Muscle of leg (tissue), 11 donors: ENCODE data around the gene SAP30L. TPM values are rescaled to one million over a fixed set of nuclear protein-coding genes. Genes with fewer than 3 reads are reported as not detected.

ENCODE experiments used
- DNase-seq: peaks from one replicate; pipeline ENCODE4 v3.0.0; 2013
- H3K27ac ChIP-seq: one replicate; pipeline ENCODE4 v1.5.1; 2013; ENCODE audit warnings: mild to moderate bottlenecking, low read length, control low read depth
- H3K27me3 ChIP-seq: one replicate; pipeline ENCODE4 v1.6.1; 2013; ENCODE audit warnings: low read length; ENCODE audit not compliant: control insufficient read depth, insufficient read depth
- H3K36me3 ChIP-seq: one replicate; pipeline ENCODE4 v1.6.1; 2013; ENCODE audit warnings: low read length; ENCODE audit not compliant: control insufficient read depth, insufficient read depth
- H3K4me1 ChIP-seq: one replicate; pipeline ENCODE4 v1.6.1; 2013; ENCODE audit warnings: low read length; ENCODE audit not compliant: control insufficient read depth, insufficient read depth
- H3K4me3 ChIP-seq: one replicate; pipeline ENCODE4 v1.5.1; 2013; ENCODE audit warnings: low read length, control low read depth
- H3K9me3 ChIP-seq: replicated peaks from 2 replicates; pipeline ENCODE4 v1.6.1; 2013; ENCODE audit warnings: low read depth, low read length; ENCODE audit not compliant: control insufficient read depth
- WGBS: methylation state at CpG from one replicate; pipeline ENCODE4 v1.1.5; 2013; ENCODE audit warnings: missing lambda C conversion rate; ENCODE audit not compliant: insufficient coverage; 5-methylcytosine and 5-hydroxymethylcytosine counted together
- polyA plus RNA-seq, 8 donors: library from polyadenylated mRNA; unstranded; fragments of 120-200 nt; gene quantifications; one replicate each; pipeline versions ENCODE4 v1.2.1 to v1.2.3, GENCODE V29; 2013; ENCODE audit warnings: inconsistent platforms in 1 of 8, low replicate concordance in 1 of 8; ENCODE audit not compliant: insufficient read length in 8 of 8, insufficient read depth in 1 of 8
- total RNA-seq: library from RNA; stranded (reverse); fragments of 120-200 nt; gene quantifications from one replicate; pipeline ENCODE4 v1.2.4, GENCODE V29; 2013

SAP30L gene
- total and polyA plus RNA-seq, 9 donors = 21.1 to 31.4 (median 24.0) TPM

DNA sequence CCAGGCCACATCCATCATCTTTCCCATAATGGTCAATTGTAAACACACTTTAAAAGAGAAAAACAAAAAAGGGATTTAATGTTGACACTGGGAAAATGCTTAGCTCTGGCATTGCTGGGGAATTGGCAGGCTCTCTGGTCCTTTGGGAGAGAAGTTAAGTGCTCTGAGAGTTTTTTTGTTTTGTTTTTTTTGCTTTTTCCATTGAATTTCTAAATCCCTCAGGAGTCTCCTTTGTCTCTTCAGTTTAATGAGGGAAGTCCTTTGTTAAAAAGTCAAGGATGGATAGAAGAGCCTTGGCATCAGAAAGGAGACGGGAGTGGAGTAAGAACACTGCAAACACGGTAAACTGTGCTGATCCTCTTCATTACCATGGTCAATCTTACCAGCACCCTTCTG, 39.3 kb downstream of the SAP30L start:
- peaks cover 77% of the 10 kb centered on the region for H3K27me3 ChIP-seq
- H3K4me1 ChIP-seq = peaks cover 6% of the 10 kb centered on the region

DNA sequence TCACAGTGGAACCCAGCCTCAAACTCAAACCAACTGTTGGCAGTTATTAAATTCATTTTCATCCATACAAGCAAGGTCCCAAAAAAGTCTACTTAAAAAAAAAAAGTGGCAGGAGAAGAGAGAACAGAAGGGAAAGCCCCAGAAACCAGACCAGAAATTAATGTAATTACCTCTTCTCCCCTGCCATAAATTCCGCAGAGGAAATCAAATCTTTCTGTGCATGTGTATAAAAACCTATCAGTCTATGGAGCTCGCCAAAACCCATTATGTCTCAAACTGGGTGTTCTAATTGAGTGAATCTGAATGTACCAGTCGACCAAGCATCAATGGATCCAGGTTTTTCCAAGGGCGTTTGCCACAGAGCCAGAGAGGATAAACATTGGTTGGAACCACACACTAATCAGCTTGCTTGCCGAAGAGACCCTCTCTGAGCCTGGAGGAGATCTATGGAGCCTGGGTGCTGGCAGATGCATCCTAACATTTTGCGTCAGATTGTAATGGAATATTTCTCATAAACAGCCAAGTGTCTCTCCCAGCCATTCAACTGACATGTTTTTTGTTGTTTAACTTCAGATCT, 40.1 kb downstream of the SAP30L start:
- H3K4me3 ChIP-seq = no peak overlapping the region
- DNase-seq = no peak
- 34% methylated on average over 2 of the region's 6 CpGs for WGBS

More for the DNA sequence above, 39.3 kb downstream of the SAP30L start:
- DNase-seq = no peak
- Histone ChIP-seq H3K4me3 (no peak overlapping the region), H3K27ac (no peak overlapping the region), H3K9me3 (no peaks in the 10 kb centered on the region), H3K36me3 (no peaks in the 10 kb centered on the region)
- WGBS = no CpG with 5 or more reads among the region's 2 CpGs

GRCh38 chr5:154486427-154486866, 40.6 kb downstream of the SAP30L start:
- no peaks in the 10 kb centered on the region for H3K9me3 ChIP-seq
- WGBS = 0% methylated on average over 1 of the region's 4 CpGs
- no peak for DNase-seq
- H3K36me3 ChIP-seq = no peaks in the 10 kb centered on the region
- H3K4me3 ChIP-seq = no peak overlapping the region
- no peak overlapping the region for H3K27ac ChIP-seq
- H3K27me3 ChIP-seq = peaks cover 72% of the 10 kb centered on the region
- peaks cover 6% of the 10 kb centered on the region for H3K4me1 ChIP-seq

More for the DNA sequence above, 40.1 kb downstream of the SAP30L start:
- Histone ChIP-seq H3K27me3 (peaks cover 72% of the 10 kb centered on the region), H3K4me1 (peaks cover 6% of the 10 kb centered on the region), H3K9me3 (no peaks in the 10 kb centered on the region), H3K27ac (no peak overlapping the region), H3K36me3 (no peaks in the 10 kb centered on the region)

DNA sequence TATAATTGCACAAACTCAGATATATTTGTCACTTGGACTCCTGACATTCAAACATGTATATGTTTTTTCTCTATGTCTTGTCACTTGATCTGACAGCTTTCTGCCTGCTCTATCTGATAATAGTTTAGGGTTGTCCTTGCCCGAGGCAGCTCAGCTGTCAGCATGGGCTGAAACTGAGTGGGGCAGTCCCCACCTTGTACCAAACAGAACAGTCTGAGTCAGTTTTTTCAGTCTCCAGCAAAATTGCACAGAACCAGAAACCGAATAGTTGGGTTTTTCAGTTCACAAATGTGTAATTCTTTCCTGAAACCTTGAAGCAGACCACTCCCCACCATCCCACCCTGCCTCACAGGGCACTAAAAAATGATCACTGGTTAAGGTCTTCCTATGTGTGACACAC, 41.7 kb downstream of the SAP30L start:
- Histone ChIP-seq H3K27ac (no peak overlapping the region), H3K27me3 (peaks cover 71% of the 10 kb centered on the region), H3K4me3 (no peak overlapping the region), H3K4me1 (peaks cover 5% of the 10 kb centered on the region), H3K36me3 (no peaks in the 10 kb centered on the region), H3K9me3 (no peaks in the 10 kb centered on the region)
- WGBS = 17% methylated on average over 1 of the region's 2 CpGs
- DNase-seq = no peak

- no peaks in the 10 kb centered on the region for H3K9me3 ChIP-seq
- DNase-seq = no peak
- H3K36me3 ChIP-seq = no peaks in the 10 kb centered on the region
- no peak overlapping the region for H3K27ac ChIP-seq
- H3K4me1 ChIP-seq = no peaks in the 10 kb centered on the region
- no peak overlapping the region for H3K4me3 ChIP-seq
- peaks cover 50% of the 10 kb centered on the region for H3K27me3 ChIP-seq
- no CpG with 5 or more reads among the region's 2 CpGs for WGBS
These were observed 46.1 kb downstream of the SAP30L start for GRCh38 chr5:154491941-154492340.

- Histone ChIP-seq H3K27me3 (peaks cover 50% of the 10 kb centered on the region), H3K27ac (no peak overlapping the region), H3K9me3 (no peaks in the 10 kb centered on the region), H3K36me3 (no peaks in the 10 kb centered on the region), H3K4me3 (no peak overlapping the region), H3K4me1 (no peaks in the 10 kb centered on the region)
- WGBS = 35% methylated on average over 22 of the region's 29 CpGs
- DNase-seq = no peak
These were observed 47.5 kb downstream of the SAP30L start for GRCh38 chr5:154493274-154493673.

DNA sequence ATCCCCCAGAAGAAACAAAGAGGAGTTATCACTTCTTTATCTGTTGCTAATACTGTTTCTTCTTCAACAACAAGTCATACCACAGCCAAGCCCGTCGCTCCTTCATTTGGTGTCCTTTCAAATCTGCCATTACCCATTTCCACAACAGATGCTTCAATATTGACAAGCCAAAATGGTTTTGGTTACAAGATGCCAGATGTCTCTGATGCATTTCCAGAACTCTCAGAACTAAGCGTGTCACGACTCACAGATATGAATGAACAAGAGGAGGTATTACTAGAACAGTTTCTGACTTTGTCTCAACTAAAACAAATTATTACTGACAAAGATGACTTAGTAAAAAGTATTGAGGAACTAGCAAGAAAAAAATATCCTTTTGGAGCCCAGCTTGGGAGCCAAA, 48.2 kb downstream of the SAP30L start:
- peaks cover 51% of the 10 kb centered on the region for H3K27me3 ChIP-seq
- H3K9me3 ChIP-seq = no peaks in the 10 kb centered on the region
- DNase-seq = no peak
- H3K27ac ChIP-seq = no peak overlapping the region
- no peaks in the 10 kb centered on the region for H3K36me3 ChIP-seq
- no CpG with 5 or more reads among the region's 4 CpGs for WGBS
- no peaks in the 10 kb centered on the region for H3K4me1 ChIP-seq
- no peak overlapping the region for H3K4me3 ChIP-seq

GRCh38 chr5:154498591-154498990, 52.8 kb downstream of the SAP30L start:
- Histone ChIP-seq H3K4me1 (no peaks in the 10 kb centered on the region), H3K27me3 (peaks cover 29% of the 10 kb centered on the region), H3K36me3 (no peaks in the 10 kb centered on the region), H3K9me3 (no peaks in the 10 kb centered on the region), H3K4me3 (no peak overlapping the region), H3K27ac (no peak overlapping the region)
- DNase-seq = no peak
- WGBS = 29% methylated on average over 1 of the region's 1 CpG

DNA sequence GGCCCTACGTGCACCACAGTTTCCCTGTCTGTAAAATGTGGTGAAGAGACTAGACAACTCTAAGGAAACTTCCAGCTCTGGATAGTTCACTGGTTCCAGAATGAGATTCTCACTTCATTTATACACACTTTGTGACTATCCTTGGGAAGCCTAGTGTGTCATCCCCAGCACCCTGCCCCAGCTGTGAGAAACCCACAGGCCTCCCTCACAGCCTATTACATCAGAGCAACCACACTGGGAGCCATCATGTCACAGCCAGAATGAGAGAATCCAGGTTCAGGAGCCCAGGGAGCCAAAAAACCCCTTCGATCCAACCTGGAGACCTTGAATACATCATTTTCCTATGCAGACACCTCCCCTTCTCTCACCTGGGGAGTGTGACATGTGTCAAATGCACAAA, 53.2 kb downstream of the SAP30L start:
- DNase-seq = no peak
- Histone ChIP-seq H3K4me1 (no peaks in the 10 kb centered on the region), H3K36me3 (no peaks in the 10 kb centered on the region), H3K27me3 (peaks cover 27% of the 10 kb centered on the region), H3K27ac (no peak overlapping the region), H3K4me3 (no peak overlapping the region), H3K9me3 (no peaks in the 10 kb centered on the region)
- 86% methylated on average over 1 of the region's 2 CpGs for whole genome bisulfite sequencing

GRCh38 chr5:154501566-154501965, 55.8 kb downstream of the SAP30L start:
- no peak for DNase-seq
- no peaks in the 10 kb centered on the region for H3K36me3 ChIP-seq
- WGBS = 45% methylated on average over 1 of the region's 2 CpGs
- no peak overlapping the region for H3K4me3 ChIP-seq
- no peaks in the 10 kb centered on the region for H3K9me3 ChIP-seq
- no peaks in the 10 kb centered on the region for H3K4me1 ChIP-seq
- H3K27ac ChIP-seq = no peak overlapping the region
- H3K27me3 ChIP-seq = peaks cover 22% of the 10 kb centered on the region

GRCh38 chr5:154502180-154502579, 56.4 kb downstream of the SAP30L start:
- no peak for DNase-seq
- no peak overlapping the region for H3K27ac ChIP-seq

More at GRCh38 chr5:154502180-154502579, 56.4 kb downstream of the SAP30L start:
- WGBS = no CpG with 5 or more reads among the region's 1 CpG
- Histone ChIP-seq H3K27me3 (peaks cover 21% of the 10 kb centered on the region), H3K4me3 (no peak overlapping the region), H3K36me3 (no peaks in the 10 kb centered on the region), H3K4me1 (no peaks in the 10 kb centered on the region), H3K9me3 (no peaks in the 10 kb centered on the region)
